Esophagus squamous epithelium (tissue), 5 donors: Measurements from ENCODE around the gene ZNF76. TPM values are rescaled to one million over a fixed set of nuclear protein-coding genes. Genes with fewer than 3 reads are reported as not detected.

Source experiments
- DNase-seq: peaks from one replicate; lab custom pipeline; 2025; lab: John Stamatoyannopoulos, UW
- H3K27ac ChIP-seq, 4 donors: fragments of 200-600 bp; sonication (generic); one replicate each; pipeline ENCODE4 v1.5.1; 2016 to 2019; ENCODE audit warnings: mild to moderate bottlenecking in 1 of 4
- H3K27me3 ChIP-seq, 4 donors: fragments of 200-600 bp; sonication (generic); 1 replicate in 3 of 4; 2 replicates in 1 of 4; pipeline versions ENCODE4 v1.5.1 to v1.6.0; 2017 to 2021; ENCODE audit warnings: antibody characterized with exemption in 1 of 4
- H3K36me3 ChIP-seq, 3 donors: fragments of 200-600 bp; sonication (generic); one replicate each; pipeline ENCODE4 v1.5.1; 2016 to 2019
- H3K4me1 ChIP-seq, 3 donors: fragments of 200-600 bp; sonication (generic); one replicate each; pipeline ENCODE4 v1.5.1; 2017 to 2019
- H3K4me3 ChIP-seq, 4 donors: fragments of 200-600 bp; sonication (generic); 1 replicate in 3 of 4; 2 replicates in 1 of 4; pipeline ENCODE4 v1.5.1; 2016 to 2019; ENCODE audit warnings: mild to moderate bottlenecking in 2 of 4, moderate library complexity in 1 of 4
- H3K9me3 ChIP-seq, 3 donors: fragments of 200-600 bp; sonication (generic); one replicate each; pipeline ENCODE4 v1.5.1; 2016 to 2019
- CTCF ChIP-seq, 6 experiments: fragments of 450-650 bp in 4 of 6; fragments of 200-600 bp in 2 of 6; sonication (generic) in 2 of 6; IDR thresholded peaks; one replicate each; pipeline ENCODE4 v1.5.1; 2016 to 2019; ENCODE audit warnings: antibody characterized with exemption in 6 of 6, mild to moderate bottlenecking in 4 of 6, moderate library complexity in 4 of 6
- POLR2A ChIP-seq, 4 donors: fragments of 450-650 bp; IDR thresholded peaks; one replicate each; pipeline ENCODE4 v1.6.1; 2017; ENCODE audit warnings: antibody characterized with exemption in 4 of 4, mild to moderate bottlenecking in 4 of 4, moderate library complexity in 3 of 4
- WGBS, 2 donors: methylation state at CpG; one replicate each; pipeline ENCODE4 v1.1.5; 2018; 5-methylcytosine and 5-hydroxymethylcytosine counted together
- intact Hi-C: fragments of 100-400 bp; cut with DNase I; formaldehyde crosslinking; loops from one replicate; pipeline ENCODE4 v1.15.0; 2022
- total RNA-seq, 4 donors: library from RNA; depleted of rRNA; stranded (reverse); fragments of >200 nt; gene quantifications; one replicate each; pipeline ENCODE4 v1.1.0, GENCODE V29; 2016
- donor health status: DM: yes; HTN: yes; CAD: no.

The ZNF76 gene
- total RNA-seq, 4 donors from 2014 or later, result 10.1 to 25.0 (median 10.9) TPM

- no peak for TF ChIP-seq POLR2A (IDR thresholded peaks at IDR 0.05)
- no peak for TF ChIP-seq CTCF (IDR thresholded peaks at IDR 0.05)
- H3K27me3 ChIP-seq, result no peaks in the 10 kb centered on the region
- peaks cover 0 to 32% (median 10%) of the 10 kb centered on the region in 3 donors for H3K4me1 ChIP-seq
- WGBS, 2 donors, result 36 to 45% methylated on average over 7 of the region's 7 CpGs
- H3K9me3 ChIP-seq, result no peaks in the 10 kb centered on the region
- peak overlapping the region; percentile 95 to 99 (median 98) for H3K27ac ChIP-seq
- no peak for DNase-seq
- intact Hi-C loops, result no loop called here
- H3K4me3 ChIP-seq, result peak overlapping the region; percentile 60 to 96 (median 94)
- H3K36me3 ChIP-seq, result no peaks in the 10 kb centered on the region
Observed at GRCh38 chr6:35258336-35258735, 1.2 kb upstream of the ZNF76 start.

DNA sequence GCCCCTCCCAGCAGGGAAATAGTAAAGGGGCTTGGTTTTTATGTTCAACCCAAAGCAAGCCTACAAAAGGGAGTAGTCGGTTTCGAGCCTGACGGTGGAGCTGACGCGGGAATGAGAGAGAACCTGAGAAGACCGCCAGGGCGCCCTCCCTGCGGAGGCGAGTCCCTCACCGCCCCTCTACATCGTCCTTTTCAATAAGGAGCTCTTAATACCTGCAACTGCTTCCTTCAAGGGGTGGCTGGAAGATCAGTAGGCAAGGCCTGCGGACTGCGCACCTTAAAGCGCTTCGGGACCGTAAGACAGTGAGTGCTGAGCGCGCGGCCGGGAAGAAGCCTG lies 709 bp upstream of the ZNF76 start:
- TF ChIP-seq POLR2A (IDR thresholded peaks at IDR 0.05) (no peak), CTCF (IDR thresholded peaks at IDR 0.05) (peak in 1 of 6 experiments; percentile 21)
- H3K27me3 ChIP-seq, result no peaks in the 10 kb centered on the region
- H3K4me3 ChIP-seq, result peak overlapping the region; percentile 60 to 96 (median 94)
- WGBS, 2 donors, result 0 to 3% methylated on average over 10 to 20 of the region's 20 CpGs
- no peak for DNase-seq
- no peaks in the 10 kb centered on the region for H3K36me3 ChIP-seq
- intact Hi-C loops, result no loop called here
- no peaks in the 10 kb centered on the region for H3K9me3 ChIP-seq
- H3K27ac ChIP-seq, result peak overlapping the region; percentile 95 to 99 (median 98)
- peaks cover 0 to 36% (median 10%) of the 10 kb centered on the region in 3 donors for H3K4me1 ChIP-seq

- TF ChIP-seq POLR2A (IDR thresholded peaks at IDR 0.05), result no peak
- TF ChIP-seq CTCF (IDR thresholded peaks at IDR 0.05), result no peak
- no peaks in the 10 kb centered on the region for H3K27me3 ChIP-seq
- intact Hi-C loops, result no loop called here
- DNase-seq, result no peak
- peak overlapping the region; percentile 95 to 99 (median 98) for H3K27ac ChIP-seq
- no peaks in the 10 kb centered on the region for H3K9me3 ChIP-seq
- H3K36me3 ChIP-seq, result no peaks in the 10 kb centered on the region
- whole genome bisulfite sequencing, 2 donors, result 11 to 12% methylated on average over 10 of the region's 23 CpGs
- peak overlapping the region; percentile 60 to 96 (median 94) for H3K4me3 ChIP-seq
- peaks cover 0 to 39% (median 10%) of the 10 kb centered on the region in 3 donors for H3K4me1 ChIP-seq
Observed at GRCh38 chr6:35259948-35260590, 534 bp downstream of the ZNF76 start.

GRCh38 chr6:35260591-35261570 lies 1.3 kb downstream of the ZNF76 start:
- TF ChIP-seq CTCF (IDR thresholded peaks at IDR 0.05), result no peak
- TF ChIP-seq POLR2A (IDR thresholded peaks at IDR 0.05), result no peak
- no peak for DNase-seq
- no peaks in the 10 kb centered on the region for H3K36me3 ChIP-seq
- WGBS, 2 donors, result 77 to 80% methylated on average over 6 of the region's 6 CpGs
- no peaks in the 10 kb centered on the region for H3K9me3 ChIP-seq
- H3K27me3 ChIP-seq, result no peaks in the 10 kb centered on the region
- intact Hi-C loops, result no loop called here
- peak overlapping the region; percentile 95 to 99 (median 98) for H3K27ac ChIP-seq
- peaks cover 0 to 39% (median 10%) of the 10 kb centered on the region in 3 donors for H3K4me1 ChIP-seq
- peak overlapping the region; percentile 60 to 96 (median 94) for H3K4me3 ChIP-seq

DNA sequence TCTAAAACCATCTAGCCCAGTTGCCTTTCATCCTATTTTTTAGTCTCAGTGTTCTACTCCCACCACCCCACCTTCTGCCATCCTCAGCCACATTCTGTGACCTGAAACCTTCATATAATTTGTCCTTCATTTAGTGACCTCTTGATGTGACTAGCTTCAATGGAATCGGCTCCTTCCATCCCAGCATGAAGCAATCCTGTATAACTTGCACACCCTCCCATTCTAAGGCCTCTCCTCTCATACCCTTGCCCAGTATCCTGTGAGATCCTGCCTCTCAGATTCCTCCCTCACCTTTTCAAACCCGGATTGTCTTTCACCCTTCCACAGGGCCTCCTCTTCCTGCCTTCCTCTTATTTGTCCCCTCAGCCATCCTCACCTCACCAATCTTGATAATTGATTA lies 3.1 kb downstream of the ZNF76 start:
- WGBS, 2 donors, result 75 to 88% methylated on average over 2 of the region's 2 CpGs
- TF ChIP-seq POLR2A (IDR thresholded peaks at IDR 0.05) (no peak), CTCF (IDR thresholded peaks at IDR 0.05) (no peak)

More for the DNA sequence above, 3.1 kb downstream of the ZNF76 start:
- no peaks in the 10 kb centered on the region for H3K9me3 ChIP-seq
- H3K27ac ChIP-seq, result no peak overlapping the region
- no peaks in the 10 kb centered on the region for H3K36me3 ChIP-seq
- intact Hi-C loops, result no loop called here
- H3K4me3 ChIP-seq, result no peak overlapping the region
- H3K4me1 ChIP-seq, result peaks cover 0 to 35% (median 10%) of the 10 kb centered on the region in 3 donors
- no peak for DNase-seq
- no peaks in the 10 kb centered on the region for H3K27me3 ChIP-seq
